ENCODE measurements around the gene UBE2C.
"Not testable (repeated sequence)": the region's sequence is repeated elsewhere in the genome, so short reads cannot be mapped to it uniquely, and the experiment has no call there.

Gene UBE2C

DNA sequence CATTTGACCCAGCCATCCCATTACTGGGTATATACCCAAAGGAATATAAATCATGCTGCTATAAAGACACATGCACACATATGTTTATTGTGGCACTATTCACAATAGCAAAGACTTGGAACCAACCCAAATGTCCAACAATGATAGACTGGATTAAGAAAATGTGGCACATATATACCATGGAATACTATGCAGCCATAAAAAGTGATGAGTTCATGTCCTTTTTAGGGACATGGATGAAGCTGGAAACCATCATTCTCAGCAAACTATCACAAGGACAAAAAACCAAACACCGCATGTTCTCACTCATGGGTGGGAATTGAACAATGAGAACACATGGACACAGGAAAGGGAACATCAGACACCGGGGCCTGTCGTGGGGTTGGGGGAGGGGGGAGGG, 14.5 kb upstream of the UBE2C start:
- not testable (repeated sequence) for DNase-seq (ENCODE audit: low read depth in 2 of 2)

DNA sequence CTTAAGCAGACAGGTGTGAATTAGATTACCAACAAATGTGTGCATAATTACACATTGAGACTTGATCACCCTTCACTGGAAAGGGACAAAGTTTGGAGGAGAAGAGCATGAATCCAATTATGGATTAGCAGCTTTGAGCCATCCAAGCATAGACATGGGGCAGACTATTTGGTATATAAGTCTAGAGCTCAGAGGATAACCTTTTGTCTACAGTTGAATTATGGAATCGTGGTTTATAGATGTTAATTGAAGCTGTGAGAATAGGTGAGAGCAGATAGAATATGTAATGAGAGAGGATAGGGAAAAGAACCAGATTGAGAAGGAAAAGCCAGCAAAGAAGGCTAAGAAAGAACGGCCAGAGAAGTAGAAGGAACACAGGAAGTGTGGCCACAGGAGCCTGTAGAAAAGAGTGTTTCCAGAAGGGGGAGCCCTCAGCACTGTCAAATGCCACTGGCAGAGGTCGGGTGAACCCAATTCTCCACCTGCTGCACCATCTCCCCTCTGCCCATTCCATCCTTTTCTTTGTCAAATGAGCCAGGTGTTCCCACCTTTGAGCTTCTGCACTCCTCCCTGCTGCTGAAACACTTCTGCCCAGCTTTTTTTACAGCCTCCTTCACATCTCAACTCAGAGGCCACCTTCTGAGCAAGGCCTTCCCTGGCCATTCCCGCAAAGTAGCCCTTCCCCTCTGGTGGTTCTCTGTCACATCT, 13.4 kb upstream of the UBE2C start:
- peak; percentile 25 to 34 for DNase-seq (ENCODE audit: low read depth in 2 of 2)

DNA sequence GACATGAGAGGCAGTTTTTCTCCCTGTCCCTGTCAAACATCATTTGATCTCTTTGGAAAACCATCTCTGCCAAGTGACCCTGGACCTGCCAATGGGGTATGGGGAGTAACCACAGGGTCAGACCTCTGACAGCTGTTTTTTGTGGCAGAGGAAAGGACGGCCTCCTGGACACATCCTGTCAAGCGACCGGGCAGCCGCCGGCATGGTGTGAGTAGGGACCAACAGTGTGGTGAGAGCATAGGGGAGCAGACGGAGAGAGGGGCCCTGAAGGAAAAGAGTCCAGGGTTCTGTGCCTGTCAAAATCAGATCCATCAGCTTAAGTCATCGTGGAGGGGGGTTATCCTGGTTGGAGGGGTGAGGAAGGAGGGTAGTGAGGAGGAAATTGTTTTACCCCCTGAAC, 10.6 kb upstream of the UBE2C start:
- DNase-seq (ENCODE audit: low read depth in 2 of 2): no peak

DNA sequence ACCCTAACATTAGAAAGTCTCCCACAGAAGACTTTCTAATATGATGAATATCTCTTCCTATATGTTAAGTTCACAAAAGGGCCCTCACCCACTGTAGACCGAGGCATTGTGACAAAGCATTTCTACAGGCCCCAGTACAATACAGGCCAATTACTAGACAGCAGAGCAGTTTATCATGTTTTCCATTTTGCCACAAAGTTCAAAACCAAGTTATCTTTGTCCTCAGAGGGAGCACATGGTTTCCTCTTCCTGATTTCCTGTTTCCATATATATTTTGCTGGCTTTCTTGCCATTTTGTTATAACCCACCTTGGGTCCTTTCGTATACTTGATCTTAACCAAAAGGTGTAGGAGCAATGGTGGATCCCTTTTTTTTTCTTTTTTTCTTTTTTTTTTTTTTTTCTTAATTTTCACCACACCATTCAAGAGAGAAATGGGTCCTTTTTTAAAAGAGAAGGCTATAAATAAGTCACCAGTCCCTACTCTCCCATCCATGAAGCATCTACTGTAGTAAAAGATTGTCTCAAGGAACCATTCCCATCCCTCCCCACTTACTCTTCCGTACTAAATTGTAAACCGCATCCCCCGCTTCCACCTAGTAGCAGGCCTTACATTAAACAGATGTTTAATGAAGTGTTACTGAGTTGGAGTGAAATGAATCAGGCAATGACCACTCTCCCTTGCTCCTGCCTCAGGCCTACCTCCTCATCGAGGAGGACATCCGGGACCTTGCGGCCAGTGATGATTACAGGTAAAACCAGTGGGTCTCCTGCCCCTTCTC, 2.1 kb upstream of the UBE2C start:
- no peak for DNase-seq (ENCODE audit: low read depth in 2 of 2)

DNA sequence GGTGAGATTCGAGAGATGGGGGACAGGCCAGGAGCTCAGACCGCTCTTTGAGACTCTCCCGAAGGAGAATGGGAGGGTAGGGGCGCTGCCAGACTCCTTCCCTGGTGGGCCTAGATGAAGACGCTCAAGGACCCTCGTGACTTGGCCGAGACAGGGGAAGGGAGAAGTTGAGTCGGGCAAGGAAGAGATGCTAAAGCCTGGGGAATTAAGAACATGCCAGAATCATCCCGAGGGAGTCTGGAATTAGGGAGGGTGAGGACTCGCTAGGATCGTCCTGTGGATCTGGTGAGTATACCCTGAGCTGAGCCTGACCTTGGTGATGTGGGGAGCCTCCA, 529 bp downstream of the UBE2C start:
- no peak for DNase-seq (ENCODE audit: low read depth in 2 of 2)

DNA sequence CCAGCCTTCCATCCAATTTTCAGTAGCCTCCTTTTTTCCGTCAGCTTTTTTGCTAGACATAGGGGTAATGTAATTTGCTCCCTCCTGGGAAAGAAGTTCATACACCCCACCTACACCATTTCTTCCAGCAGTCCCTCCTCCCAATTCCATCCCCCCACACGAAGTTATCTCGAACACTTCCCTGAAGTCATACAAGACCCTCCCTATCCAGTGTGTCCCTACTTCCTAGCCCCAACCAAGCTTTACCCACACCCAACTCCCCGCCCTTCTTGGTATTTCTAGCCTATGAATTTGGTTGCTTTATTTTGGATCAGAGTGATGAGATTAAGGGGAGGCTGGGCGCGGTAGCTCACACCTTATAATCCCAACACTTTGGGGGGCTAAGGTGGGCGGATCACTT, 1.0 kb downstream of the UBE2C start:
- DNase-seq (ENCODE audit: low read depth in 2 of 2): no peak

DNA sequence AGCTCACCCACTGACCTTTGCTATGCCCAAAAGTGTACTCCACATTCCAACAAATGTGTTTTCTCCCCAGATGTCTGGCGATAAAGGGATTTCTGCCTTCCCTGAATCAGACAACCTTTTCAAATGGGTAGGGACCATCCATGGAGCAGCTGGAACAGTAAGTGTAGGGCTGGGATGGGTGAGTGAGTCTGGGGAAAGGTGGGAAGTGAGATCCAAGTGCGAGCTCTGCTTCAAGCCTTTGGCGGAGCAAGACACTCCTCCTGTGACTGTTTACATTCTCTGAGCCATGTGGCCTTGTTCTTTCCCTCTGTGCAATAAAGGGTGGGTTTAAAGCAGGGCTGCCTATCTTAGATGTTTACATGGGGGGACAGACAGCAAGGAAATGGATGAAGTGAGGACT, 1.9 kb downstream of the UBE2C start:
- DNase-seq (ENCODE audit: low read depth in 2 of 2): no peak

DNA sequence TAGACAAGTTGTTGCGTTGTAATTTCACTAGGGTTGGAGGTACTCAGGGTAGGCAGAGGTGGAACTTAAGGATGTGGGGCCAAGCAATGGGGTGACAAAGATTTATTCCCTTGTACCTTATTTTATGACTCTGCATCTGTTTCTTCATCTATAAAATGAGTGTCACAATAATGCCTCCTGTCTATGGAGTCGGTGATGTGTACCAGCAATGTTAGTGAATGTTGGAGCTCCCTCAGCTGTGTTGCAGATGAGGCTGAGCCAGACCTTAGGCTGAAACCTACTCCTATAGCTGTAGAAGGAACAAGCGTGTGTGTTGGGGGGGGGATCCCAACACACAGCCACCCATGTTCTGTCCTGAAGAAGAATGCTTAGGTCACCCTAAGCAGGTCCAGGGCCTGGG, 4.5 kb downstream of the UBE2C start:
- no peak for DNase-seq (ENCODE audit: low read depth in 2 of 2)

DNA sequence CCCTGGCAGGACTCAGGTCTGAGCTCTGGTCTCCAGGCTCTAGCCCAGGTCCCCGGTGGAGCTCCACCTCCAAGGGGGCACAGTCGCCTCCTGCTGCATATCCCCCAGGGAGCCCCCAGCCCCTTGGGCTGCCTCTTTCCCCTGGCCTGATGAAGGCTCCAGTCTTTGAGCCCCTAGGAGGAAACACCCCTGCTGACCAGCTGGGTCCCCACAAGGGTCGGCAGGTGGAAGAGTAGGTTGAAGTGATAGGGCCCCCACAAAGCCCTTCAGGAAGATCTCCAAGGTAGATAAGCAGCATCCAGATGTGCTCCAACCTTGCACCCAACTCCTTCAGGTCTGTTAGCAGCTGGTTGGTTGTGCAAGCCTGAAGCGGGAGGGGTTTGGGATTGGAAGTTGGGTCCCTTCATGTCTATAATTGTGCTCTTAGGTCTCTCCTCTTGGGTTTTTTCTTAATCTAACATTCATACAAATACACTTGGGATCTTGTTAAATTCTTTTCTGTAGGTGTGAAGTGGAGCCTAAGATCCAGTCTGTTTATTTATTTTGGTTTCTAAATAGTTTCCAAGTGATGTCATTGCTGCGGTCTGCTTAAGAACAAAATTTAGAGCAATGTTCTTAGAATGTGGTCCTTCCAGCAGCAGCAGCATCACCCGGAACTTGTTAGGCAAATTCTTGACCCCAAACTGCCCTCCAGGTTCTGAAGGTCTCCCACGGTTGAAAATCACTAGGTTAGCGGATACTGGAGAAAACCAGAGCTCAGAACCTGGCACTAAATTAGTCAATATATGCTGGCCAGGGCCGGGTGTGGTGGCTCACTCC, 5.1 kb downstream of the UBE2C start:
- no peak for DNase-seq (ENCODE audit: low read depth in 2 of 2)

DNA sequence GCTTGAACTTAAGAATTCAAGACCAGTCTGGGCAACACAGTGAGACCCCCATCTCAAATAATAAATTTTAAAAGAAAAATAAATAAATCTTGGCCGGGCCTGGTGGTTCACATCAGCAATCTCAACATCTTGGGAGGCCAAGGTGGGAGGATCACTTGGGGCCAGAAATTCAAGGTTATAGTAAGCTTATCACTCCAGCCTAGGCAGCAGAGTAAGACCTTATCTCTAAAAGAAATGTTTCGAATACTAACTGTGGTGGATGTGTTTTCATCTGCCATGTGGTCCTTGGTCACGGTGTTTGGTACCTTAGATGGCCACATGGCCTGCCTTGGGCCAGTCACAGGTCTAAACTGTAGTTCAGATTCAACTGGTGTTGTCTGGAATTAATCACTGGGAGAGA, 5.8 kb downstream of the UBE2C start:
- no peak for DNase-seq (ENCODE audit: low read depth in 2 of 2)

DNA sequence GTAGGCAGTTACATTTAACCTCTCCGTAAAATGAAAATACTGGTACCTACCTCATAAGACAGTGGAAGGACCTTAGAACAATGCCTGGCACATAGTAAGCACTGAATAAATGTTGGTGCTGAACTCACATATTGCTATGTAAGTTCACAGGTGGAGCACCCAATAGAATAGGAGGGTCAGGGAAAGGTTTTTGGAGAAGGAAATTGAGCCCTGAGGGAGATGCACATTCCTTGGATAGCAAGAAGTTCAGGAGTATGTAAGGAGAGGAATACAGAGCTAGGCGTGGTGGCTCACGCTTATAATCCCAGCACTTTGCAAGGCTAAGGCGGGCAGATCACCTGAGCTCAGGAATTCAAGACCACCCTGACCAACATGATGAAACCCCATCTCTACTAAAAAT, 7.0 kb downstream of the UBE2C start:
- no peak for DNase-seq (ENCODE audit: low read depth in 2 of 2)

DNA sequence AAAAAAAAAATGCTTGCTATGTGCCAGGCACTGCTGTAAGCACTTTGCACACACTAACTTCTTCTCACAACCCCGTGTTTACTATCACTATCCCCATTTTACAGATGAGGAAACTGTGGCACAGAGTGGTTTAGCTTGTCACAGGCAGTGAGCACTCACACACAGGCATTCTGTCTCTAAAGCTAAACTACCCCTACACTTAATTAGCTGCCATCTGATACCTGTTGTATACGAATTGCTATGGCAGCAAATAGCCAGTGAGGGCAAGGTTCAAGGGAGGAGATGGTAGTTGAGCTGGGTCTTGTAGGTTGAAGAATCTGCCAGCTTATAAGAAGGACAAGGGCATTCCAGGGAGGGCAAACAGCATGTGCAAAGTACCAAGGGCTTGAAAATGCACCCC, 9.5 kb downstream of the UBE2C start:
- DNase-seq (ENCODE audit: low read depth in 2 of 2): no peak

DNA sequence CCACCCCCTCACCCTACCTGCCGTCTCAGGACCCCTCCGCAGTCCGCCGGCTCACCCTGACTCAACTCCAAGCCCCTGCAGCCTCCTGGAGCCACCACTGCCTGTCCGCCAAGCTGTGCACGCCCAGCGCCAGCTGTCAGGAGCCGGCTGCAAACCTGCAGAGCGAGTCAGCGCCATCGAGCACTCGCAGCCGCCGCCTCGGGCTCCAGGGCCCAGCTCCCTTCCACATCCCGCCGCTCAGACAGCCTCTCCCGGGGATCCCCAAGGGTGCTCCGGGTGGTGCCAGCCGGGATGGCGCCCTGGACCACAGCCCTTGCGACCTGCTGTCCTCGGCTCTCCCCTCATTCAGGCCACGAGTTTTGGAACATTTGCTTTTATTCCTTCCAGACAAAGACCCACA, 10.4 kb downstream of the UBE2C start:
- DNase-seq (ENCODE audit: low read depth in 2 of 2): no peak

DNA sequence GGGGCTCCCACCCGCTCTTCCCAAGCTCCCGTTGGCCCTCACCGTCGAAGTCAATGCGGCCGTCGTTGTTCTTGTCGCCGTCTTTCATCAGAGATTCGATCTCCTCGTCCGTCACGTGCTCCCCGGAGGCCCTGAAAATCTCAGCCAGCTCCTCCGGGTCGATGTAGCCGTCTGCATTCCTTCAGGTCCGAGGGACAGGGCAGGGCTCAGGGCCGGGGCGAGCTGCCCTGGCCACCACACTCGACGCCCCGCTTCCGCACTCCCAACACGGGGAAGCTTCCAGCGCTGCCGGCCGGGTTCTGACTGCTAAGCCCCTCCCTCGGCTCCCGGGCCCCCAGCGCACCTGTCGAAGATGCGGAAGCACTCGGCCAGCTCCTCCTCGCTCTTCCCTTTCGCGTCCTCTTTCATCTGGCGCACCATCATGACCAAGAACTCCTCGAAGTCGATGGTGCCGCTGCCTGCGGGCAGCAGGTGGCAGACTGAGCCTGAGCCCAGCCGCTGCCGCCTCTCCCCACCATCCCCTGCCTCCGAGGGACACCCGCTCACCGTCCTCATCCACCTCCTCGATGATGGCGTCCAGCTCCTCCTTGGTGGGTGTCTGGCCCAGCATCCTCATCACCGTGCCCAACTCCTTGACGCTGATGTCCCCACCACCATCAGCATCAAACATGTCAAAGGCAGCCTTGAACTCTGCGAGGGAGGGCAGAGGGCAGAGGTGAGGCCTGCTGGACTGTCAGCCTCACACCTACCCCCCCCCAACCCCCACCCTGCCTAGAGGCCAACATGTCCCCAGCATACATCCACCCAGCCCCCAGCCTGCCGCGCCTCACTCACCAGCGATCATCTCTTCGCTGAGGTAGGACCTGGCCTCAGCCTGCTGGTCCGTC, 11.7 kb downstream of the UBE2C start:
- DNase-seq (ENCODE audit: low read depth in 2 of 2): peak; percentile 21 to 39

DNA sequence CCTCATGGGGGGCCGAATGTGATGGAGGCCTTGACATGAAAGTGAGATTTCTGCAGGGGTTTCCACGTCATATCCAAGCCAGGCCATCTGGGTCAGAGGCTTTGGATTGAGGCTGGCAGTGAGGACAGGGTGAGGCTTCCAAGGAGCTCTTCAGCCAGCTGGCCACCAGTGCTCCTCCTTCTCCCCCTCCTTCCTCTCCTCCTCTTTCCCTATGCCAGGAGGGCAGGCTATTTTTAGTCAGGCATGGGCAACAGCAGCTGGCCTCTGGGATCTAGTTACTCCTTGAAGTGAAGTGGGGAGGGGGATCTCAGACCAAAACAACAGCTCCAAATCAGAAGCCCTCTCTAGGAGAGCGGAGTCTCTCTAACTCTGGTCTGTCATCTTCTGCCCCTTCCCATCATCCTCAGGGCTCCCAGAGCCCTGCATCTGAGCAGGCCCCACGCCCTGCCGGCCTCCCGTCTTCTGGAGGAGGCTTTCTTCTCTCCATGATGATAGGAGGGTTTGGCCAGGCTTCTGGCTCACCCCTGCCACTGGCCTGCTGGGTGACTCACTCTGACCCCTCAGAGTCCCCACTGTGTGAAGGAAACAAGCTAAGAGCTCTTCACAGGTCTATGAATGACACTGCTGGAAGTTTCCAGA, 14.1 kb downstream of the UBE2C start:
- DNase-seq (ENCODE audit: low read depth in 2 of 2): no peak

DNA sequence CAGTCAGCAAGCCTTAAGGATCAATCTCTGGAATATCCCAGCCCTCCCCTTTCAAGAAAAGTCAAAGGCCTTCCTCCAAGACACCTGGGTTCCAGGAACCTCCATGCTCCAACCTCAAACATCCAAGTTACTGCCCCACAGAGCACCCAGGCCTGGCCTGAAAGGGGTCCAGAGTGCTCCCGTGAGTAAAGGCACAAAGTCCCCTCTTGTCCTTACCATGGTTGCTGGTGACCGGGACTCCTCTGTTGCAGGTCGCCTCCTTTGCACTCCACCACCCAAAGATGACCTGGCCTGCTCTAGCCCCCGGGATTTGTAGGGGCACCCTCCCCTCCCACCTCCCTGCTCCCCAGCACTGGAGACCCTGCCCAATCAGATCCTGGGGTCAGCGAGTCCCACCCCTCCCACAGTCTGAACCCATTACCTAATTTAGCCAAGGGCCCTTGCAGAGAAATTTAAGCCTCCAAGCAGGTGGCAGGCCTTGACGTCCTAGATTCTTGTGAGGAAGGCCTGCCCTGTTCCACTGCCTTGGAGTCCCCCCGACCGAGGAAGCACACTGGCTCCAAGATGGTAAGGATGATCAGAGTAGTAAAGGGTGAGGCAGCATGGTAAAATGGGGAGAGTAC, 14.7 kb downstream of the UBE2C start, which contains the start of gene TNNC2:
TSS of gene TNNC2 (minus strand) at position 283 of the 623 bp plus-strand sequence. CDS start at position 219, 64 bp downstream.
- DNase-seq (ENCODE audit: low read depth in 2 of 2): no peak

DNA sequence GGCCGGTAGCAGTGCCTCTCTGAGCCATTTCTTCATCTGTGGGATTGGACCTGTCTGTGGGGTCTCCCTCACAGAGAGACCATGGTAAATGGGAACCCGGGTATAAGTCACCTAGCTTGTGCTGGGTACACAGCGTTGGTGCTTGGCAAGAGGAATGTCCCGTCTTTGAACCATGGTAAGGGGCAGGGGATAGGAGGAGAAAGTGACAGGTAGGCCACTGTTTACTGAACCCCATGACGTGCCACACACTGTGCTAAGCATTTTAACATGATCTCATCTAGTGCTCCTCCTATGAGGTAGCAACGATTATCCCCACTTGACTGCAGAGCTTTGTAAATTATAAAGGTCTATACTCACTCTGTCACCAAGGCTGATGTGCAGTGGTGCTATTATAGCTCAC, 15.3 kb downstream of the UBE2C start:
- no peak for DNase-seq (ENCODE audit: low read depth in 2 of 2)

DNA sequence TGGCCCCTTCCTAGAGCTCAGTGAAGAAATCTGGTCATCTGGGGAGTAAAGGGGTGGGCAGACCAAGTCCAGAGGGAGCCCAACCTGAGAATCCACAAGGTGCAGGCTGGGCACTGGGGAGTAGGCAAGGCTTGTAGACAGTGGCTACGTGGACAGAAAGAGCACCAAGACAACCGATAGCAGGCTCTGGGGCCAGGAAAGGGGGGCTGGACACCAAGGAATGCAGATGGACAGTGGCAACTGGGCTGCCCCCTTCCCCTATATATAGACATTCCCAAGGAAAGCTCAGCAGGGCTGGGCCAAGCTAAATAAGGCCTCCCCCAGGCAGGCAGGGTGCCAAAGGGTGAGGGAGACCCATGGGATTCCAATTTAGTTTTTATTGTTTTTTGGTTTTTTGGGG, 16.1 kb downstream of the UBE2C start:
- DNase-seq (ENCODE audit: low read depth in 2 of 2): no peak

DNA sequence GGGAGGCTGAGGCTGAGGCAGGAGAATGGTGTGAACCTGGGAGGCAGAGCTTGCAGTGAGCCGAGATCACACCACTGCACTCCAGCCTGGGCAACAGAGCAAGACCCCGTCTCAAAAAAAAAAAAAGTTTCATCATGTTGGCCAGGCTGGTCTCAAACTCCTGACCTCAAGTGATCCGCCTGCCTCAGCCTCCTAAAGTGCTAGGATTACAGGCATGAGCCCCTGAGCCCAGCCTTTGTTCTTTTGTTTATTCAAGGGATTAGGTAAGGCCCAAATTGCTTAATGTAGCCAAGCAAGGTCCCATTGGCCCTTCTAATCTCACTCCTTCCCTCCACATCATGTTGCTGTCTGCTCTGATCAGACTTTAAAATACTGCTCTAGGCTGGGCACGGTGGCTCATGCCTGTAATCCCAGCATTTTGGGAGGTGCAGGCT, 17.2 kb downstream of the UBE2C start:
- DNase-seq (ENCODE audit: low read depth in 2 of 2): not testable (repeated sequence)

DNA sequence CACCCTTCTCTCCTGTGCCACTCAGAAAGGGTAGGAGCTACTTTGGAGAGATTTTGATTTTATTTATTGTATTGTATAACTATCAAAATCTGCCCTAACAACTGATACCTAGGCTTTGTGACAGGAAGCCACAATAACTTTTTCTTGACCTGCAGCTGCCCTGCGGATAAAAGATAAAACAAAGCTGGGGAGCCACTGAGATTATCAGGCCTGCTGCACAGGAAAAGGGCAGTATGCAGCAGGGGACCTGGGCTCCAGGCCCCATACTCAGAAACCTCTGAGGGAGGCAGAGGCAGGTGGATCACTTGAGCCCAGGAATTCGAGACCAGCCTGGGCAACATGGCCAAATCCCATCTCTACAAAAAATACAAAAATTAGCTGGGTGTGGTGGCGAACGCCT, 20.2 kb downstream of the UBE2C start:
- no peak for DNase-seq (ENCODE audit: low read depth in 2 of 2)
